AG08396 (cell line): Measurements from ENCODE around the gene PIP4K2C.

Experiments used
- DNase-seq: peaks from one replicate; pipeline ENCODE4 v3.0.0; 2012; ENCODE audit warnings: low spot score, mixed read lengths

Gene PIP4K2C

GRCh38 chr12:57621497-57622292 lies 30.7 kb downstream of the PIP4K2C start:
- DNase-seq: peak; percentile 87

GRCh38 chr12:57622293-57623245 lies 31.6 kb downstream of the PIP4K2C start:
- no peak for DNase-seq

GRCh38 chr12:57623385-57623784 lies 32.4 kb downstream of the PIP4K2C start:
- DNase-seq: no peak

- DNase-seq: no peak
Measured at GRCh38 chr12:57623811-57624390, 32.9 kb downstream of the PIP4K2C start.

DNA sequence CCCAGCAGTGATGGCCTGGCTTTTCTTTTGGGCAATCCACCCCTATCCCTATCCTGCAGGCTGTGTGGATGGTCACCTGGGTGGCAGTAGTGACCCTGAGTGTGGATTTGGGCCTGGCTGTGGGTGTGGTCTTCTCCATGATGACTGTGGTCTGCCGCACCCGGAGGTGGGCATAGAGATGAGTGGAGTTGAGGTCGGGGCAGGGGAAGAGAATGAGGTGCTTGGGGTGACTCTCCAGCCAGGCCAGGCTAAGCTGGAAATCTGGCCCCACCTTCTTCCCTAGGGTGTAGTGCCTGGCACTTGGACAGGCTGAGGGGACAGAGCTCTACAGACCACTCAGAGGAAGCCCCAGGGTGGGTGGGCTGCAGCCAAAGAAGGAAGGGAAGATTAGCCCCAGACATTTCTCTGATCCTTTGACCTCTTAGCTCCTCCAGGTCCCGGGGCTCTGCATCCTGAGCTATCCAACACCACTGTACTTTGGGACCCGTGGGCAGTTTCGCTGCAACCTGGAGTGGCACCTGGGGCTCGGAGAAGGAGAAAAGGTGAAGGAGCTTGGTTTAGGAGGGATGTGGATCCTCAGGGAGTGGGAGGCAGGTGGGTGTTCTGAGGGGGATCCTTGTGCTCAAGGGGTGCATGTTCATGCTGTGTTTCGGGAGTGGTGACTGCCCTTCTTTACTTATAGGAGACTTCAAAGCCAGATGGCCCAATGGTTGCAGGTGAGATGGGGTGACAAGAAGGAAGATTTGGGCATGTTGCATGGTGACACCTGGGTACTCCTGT lies 33.6 kb downstream of the PIP4K2C start:
- no peak for DNase-seq

DNA sequence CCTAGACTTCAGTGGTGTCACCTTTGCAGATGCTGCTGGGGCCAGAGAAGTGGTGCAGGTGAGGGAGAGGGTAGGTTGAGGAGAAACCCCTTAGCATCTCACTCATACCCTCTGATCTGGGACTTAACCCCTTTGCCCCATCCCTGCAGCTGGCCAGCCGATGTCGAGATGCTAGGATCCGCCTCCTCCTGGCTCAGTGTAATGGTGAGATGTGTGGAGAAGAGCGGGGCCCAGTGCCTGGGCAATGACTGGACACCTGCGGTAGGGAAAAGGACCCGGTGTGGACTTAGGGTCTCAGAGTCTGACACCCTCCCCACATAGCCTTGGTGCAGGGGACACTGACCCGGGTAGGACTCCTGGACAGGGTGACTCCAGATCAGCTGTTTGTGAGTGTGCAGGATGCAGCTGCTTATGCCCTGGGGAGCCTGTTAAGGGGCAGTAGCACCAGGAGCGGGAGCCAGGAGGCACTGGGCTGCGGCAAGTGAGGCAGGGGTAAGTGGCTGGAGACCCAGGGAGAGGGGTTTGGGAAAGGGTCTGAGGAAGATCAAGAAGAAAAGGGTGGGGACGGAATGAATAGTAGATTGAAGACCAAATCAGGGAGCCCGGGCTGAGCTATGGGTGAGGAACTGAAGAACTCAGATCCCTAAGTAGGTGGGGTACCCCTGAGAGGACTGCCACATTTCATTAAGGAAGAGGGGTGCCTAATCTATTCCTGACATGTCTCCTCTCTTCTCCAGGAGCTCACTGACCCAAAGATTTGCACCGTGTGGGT lies 34.5 kb downstream of the PIP4K2C start:
- DNase-seq: no peak

GRCh38 chr12:57626111-57626920 lies 35.3 kb downstream of the PIP4K2C start:
- DNase-seq: no peak

- no peak for DNase-seq
Measured at GRCh38 chr12:57626921-57627445, 36.0 kb downstream of the PIP4K2C start.

- DNase-seq: no peak
Measured at GRCh38 chr12:57627501-57628279, 36.7 kb downstream of the PIP4K2C start.

DNA sequence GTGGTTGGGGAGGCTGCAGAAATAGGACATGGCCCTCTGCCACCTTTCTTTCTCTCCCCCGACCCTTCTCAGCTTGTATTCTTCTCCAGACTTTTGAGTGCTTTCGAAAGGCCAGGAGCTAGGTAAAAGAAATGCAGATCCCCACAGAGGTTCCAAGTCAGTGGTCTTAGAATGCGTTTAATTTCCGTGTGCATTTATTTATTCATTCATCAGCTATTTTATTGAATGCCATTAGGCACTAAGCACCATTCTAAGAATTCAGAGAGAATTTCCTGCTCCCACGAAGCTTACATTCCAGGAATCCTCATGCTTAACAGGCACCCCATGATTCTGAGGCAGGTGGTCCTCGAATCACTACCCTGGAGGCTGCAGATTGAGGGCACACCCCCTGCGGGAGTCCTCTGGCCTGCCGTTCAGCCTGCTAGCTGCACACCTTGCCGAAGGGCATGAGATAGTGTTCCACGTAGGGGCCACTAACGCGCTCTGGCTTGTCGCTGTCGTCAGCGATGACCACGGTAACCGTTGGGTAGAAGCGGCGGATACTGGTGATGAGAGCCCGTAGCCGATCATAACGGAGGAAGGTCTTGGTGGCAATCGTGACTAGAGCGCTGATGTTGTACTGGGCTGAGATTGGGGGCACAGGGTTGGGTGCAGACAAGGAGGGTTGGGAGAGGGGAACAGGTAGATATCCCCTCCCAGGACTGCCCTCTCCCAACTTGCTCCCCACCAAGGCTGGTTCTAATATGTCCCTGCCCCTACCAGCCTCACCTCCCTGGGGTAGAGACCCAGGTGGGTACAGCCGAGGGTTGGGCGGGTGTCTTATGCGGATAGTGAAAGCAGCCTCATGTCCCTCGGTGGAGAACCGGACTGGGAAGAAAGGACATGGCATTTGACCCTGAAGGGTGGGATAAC lies 37.5 kb downstream of the PIP4K2C start:
- no peak for DNase-seq

DNA sequence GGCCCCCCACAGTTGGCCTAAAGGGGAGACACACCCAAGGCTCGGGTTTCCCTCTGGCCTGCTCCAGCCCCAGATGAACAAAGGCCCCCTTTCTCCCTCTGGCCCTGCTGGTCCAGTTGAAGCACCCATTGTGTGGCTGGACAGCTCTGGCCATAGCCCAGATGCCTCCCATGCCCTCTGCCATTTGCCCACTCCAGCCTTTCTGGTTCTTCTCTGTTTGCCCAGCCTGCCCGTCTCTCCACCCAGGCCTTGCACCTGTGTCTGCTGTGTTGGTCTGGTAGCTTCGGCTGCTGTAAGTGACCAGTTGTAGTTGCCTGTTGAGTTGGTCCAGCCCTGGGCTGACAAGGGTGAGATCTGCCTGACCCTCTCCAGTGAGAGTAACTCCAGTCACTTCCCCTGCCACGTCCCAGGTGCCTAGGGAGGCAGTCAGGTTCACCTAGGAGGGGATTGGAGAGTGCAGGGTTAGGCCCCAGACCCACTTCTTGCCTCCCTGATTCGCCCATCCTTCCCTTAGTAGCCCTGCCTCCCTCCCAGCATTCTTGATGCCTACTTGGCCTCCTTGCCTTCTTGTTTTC lies 39.0 kb downstream of the PIP4K2C start:
- no peak for DNase-seq

DNA sequence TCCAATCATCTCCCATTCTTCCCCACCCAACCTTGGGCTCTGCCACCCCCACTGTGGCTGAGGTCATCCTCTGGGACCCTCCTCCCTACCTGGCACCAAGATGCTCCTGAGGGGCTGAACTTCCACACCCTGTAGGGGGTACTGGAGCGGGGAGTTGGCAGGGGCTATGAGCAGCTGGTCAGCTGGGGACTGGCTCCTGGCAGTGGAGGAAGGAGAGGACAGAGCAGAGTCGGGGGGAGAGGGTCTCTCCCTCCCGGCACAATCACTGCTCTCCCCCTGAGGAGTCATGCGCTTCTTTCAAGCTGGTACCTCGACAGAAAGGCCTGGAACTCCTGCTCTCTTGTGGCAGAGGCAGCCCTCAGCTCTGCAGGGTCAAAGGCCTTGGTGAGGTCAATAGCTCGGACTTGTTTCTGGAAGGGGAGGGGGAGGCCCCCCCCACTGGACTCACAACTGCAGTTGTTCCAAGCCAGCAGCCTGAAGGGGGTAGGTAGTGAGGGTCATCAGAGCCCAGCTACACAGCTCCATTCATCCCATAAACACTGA lies 40.0 kb downstream of the PIP4K2C start:
- peak; percentile 4 for DNase-seq

- DNase-seq: no peak
Measured at GRCh38 chr12:57631566-57632072, 40.6 kb downstream of the PIP4K2C start.

DNA sequence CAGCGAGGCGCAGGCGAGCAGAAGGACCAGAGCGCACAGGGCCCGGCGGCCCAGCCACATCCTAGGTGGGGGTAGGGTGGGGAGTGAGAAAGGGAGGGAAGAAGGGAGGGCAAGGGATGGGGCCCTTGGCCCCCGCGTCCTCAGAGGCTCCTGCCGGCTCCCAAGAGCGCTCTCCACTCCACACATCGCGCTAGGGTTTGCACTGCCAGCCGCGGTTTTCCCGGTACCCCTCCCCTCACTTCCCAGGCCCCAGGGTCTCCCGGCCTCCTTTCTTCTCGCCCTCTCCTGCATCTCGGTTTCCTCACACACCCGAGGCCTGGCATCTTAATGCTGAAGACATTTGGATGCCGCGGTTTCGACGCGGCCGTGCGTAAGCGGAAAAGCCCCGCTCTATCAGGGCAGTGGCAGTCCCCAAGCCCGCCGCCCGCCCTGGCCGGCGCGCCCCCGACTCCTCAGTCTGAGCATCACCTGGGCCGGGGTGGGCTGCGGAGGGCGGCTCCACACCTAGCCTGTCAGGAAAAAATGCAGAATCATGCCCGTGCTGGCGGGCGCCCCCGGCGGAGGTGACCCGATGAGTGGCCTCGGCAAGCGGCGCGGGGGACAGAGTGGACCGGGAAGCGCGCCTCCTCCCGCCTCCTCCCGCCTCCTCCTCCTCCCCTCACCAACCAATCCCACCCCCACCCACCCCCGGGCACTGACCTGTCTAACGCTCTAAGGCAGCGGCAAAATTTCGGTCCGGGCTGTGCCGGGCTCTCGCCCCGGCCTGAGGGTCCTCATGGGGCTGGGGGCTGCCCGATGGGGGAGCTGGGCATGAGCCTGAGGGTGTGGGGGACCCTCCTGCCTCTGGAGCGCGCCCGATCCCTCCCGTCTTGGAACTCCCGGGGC lies 41.3 kb downstream of the PIP4K2C start:
- DNase-seq: peak; percentile 55

DNA sequence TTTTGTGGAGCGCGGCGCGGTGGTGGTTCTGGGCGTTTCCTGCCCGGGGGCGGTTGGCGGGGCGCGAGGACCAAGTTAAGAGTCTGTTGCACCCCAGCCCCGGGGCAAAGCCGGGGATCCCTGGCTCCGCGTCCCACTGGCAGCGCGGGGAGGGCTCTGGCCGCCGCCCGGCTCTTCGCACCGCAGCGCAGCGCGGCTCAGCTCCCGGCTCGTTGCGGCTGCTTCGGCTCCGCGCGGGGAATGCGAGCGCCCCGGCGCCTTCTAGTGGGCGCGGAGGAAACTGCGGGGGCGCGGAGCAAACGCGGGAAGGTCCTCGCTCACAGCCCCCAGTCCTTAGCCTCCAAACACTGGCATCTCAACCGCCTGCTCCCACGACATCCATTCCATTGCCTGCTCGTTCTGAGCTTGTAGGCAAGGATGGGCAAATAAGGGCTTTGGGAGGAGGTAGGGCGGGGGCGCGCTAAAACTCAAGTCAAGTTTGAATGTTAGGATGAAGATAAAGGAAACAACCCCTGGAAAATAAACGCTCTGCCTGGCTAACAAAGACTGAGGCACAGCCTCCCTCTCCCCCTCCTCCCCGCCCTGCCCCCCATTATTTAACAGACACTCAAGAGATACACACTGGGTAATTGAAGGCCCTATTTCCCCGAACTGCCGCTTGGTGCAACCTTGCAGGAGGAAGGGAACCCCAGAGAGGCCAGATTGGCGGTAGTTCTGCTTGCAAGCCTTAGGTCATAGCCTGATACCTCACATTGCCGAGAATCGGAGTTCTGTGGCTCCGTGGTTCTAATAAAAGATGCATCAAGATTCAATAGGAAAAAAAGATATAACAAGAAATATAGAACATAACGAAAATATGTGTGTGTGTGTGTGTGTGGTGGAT lies 42.2 kb downstream of the PIP4K2C start, which contains the start of gene B4GALNT1:
B4GALNT1 (minus strand) TSS at position 244 of the 883 bp plus-strand sequence. CDS start 1,069 bp downstream, outside the sequence.
- DNase-seq: peak; percentile 91
